Vagina (tissue), 2 donors: ENCODE results near the gene FOXN1. TPM values are rescaled to one million over a fixed set of nuclear protein-coding genes. Genes with fewer than 3 reads are reported as not detected.
"Not testable (repeated sequence)": the region's sequence is repeated elsewhere in the genome, so short reads cannot be mapped to it uniquely, and the experiment has no call there.

ENCODE experiments used
- DNase-seq, 2 donors: peaks; one replicate each; pipeline ENCODE4 v3.0.0-alpha.2; 2017; ENCODE audit errors: extremely low spot score in 2 of 2
- H3K27ac ChIP-seq: fragments of 200-600 bp; sonication (generic); one replicate; pipeline ENCODE4 v1.5.1; 2019
- H3K27me3 ChIP-seq: fragments of 200-600 bp; sonication (generic); one replicate; pipeline ENCODE4 v1.5.1; 2019
- H3K36me3 ChIP-seq, 2 donors: fragments of 200-600 bp; sonication (generic); one replicate each; pipeline ENCODE4 v1.5.1; 2017 to 2019
- H3K4me1 ChIP-seq: fragments of 200-600 bp; sonication (generic); one replicate; pipeline ENCODE4 v1.5.1; 2019
- H3K4me3 ChIP-seq, 2 donors: fragments of 200-600 bp; sonication (generic); 1 replicate in 1 of 2; 2 replicates in 1 of 2; pipeline ENCODE4 v1.5.1; 2016 to 2019
- H3K9me3 ChIP-seq: fragments of 200-600 bp; sonication (generic); one replicate; pipeline ENCODE4 v1.5.1; 2019
- POLR2A ChIP-seq, 2 donors: fragments of 450-650 bp; IDR thresholded peaks; one replicate each; pipeline ENCODE4 v1.6.1; 2017; ENCODE audit warnings: antibody characterized with exemption in 2 of 2, mild to moderate bottlenecking in 2 of 2, moderate library complexity in 2 of 2
- POLR2AphosphoS5 ChIP-seq, 2 donors: sonication (generic); formaldehyde crosslinking; IDR thresholded peaks; one replicate each; pipeline ENCODE4 v1.9.0; 2017; ENCODE audit warnings: antibody characterized with exemption in 2 of 2, mild to moderate bottlenecking in 2 of 2, low read depth in 1 of 2; ENCODE audit not compliant: insufficient read depth in 1 of 2
- intact Hi-C: fragments of 100-400 bp; cut with DNase I; formaldehyde crosslinking; loops from one replicate; pipeline ENCODE4 v1.15.1; 2023
- total RNA-seq: library from RNA; depleted of rRNA; stranded (reverse); fragments of >200 nt; gene quantifications from one replicate; pipeline ENCODE4 v1.2.3, GENCODE V29; 2016
- TF ChIP-seq, protein P1 (sequence below), 3 experiments: fragments of 450-650 bp in 2 of 3; fragments of 200-600 bp in 1 of 3; sonication (generic) in 1 of 3; IDR thresholded peaks; one replicate each; pipeline ENCODE4 v1.5.1; 2017 to 2019; ENCODE audit warnings: antibody characterized with exemption in 3 of 3, mild to moderate bottlenecking in 2 of 3, moderate library complexity in 2 of 3

Gene FOXN1
- total RNA-seq, 1 donor from 2014 or later = 3.4 TPM

DNA sequence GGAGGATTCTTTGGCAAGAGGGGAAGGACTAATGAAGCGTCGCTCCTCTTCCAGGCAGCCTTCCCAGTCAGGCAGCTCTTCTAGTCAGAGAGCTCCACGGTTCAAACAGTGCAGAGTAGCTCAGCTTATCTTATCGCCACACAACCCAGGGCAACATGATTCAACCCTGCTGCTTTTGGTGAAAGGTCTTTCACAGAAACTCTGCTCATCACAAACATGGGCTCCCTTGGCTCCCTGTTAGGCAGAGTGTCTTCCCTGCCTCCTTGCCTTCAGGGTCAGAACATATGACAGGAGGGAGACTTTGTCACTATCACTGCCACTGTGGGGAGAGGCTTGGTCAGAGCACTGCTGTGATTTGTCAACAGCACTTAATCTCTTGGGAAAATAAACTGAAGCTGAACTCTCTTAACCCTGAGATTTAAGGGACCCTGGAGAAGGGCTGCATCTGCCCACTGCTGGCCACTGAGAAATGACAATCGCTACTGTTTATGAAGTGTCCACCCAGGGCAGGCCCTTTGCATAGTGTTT, 39.6 kb upstream of the FOXN1 start:
- Histone ChIP-seq H3K27me3 (no peaks in the 10 kb centered on the region), H3K4me1 (no peaks in the 10 kb centered on the region), H3K4me3 (no peak overlapping the region), H3K36me3 (no peaks in the 10 kb centered on the region), H3K27ac (no peak overlapping the region), H3K9me3 (no peaks in the 10 kb centered on the region)
- intact Hi-C loops = no loop called here
- no peak for DNase-seq
- TF ChIP-seq POLR2AphosphoS5 (IDR thresholded peaks at IDR 0.05; ENCODE audit: insufficient read depth in 1 of 2, low read depth in 1 of 2) (no peak), POLR2A (IDR thresholded peaks at IDR 0.05) (no peak)
- TF ChIP-seq, protein P1, sequence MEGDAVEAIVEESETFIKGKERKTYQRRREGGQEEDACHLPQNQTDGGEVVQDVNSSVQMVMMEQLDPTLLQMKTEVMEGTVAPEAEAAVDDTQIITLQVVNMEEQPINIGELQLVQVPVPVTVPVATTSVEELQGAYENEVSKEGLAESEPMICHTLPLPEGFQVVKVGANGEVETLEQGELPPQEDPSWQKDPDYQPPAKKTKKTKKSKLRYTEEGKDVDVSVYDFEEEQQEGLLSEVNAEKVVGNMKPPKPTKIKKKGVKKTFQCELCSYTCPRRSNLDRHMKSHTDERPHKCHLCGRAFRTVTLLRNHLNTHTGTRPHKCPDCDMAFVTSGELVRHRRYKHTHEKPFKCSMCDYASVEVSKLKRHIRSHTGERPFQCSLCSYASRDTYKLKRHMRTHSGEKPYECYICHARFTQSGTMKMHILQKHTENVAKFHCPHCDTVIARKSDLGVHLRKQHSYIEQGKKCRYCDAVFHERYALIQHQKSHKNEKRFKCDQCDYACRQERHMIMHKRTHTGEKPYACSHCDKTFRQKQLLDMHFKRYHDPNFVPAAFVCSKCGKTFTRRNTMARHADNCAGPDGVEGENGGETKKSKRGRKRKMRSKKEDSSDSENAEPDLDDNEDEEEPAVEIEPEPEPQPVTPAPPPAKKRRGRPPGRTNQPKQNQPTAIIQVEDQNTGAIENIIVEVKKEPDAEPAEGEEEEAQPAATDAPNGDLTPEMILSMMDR (IDR thresholded peaks at IDR 0.05) = no peak

DNA sequence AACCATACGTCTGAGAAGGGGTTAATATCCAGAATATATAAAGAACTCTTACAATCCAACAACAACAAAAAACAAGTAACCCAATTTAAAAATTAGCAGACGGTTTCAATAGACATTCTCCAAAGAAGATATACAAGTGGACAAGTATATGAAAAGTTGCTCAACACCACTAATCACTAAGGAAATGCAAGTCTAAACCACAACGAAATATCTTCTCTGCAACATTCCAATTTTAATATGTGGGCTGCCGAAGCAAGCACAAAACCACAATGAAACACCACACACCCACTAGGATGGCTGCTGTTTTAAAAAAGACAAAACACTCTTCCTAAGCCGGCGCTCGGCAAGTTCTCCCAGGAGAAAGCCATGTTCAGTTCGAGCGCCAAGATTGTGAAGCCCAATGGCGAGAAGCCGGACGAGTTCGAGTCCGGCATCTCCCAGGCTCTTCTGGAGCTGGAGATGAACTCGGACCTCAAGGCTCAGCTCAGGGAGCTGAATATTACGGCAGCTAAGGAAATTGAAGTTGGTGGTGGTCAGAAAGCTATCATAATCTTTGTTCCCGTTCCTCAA, 38.6 kb upstream of the FOXN1 start:
- H3K36me3 ChIP-seq = no peaks in the 10 kb centered on the region
- H3K9me3 ChIP-seq = no peaks in the 10 kb centered on the region
- no peaks in the 10 kb centered on the region for H3K4me1 ChIP-seq
- TF ChIP-seq, protein P1 (IDR thresholded peaks at IDR 0.05) = no peak
- TF ChIP-seq POLR2A (IDR thresholded peaks at IDR 0.05) (no peak), POLR2AphosphoS5 (IDR thresholded peaks at IDR 0.05; ENCODE audit: insufficient read depth in 1 of 2, low read depth in 1 of 2) (no peak)
- H3K4me3 ChIP-seq = no peak overlapping the region
- H3K27ac ChIP-seq = no peak overlapping the region
- no peak for DNase-seq
- H3K27me3 ChIP-seq = no peaks in the 10 kb centered on the region
- intact Hi-C loops = no loop called here

DNA sequence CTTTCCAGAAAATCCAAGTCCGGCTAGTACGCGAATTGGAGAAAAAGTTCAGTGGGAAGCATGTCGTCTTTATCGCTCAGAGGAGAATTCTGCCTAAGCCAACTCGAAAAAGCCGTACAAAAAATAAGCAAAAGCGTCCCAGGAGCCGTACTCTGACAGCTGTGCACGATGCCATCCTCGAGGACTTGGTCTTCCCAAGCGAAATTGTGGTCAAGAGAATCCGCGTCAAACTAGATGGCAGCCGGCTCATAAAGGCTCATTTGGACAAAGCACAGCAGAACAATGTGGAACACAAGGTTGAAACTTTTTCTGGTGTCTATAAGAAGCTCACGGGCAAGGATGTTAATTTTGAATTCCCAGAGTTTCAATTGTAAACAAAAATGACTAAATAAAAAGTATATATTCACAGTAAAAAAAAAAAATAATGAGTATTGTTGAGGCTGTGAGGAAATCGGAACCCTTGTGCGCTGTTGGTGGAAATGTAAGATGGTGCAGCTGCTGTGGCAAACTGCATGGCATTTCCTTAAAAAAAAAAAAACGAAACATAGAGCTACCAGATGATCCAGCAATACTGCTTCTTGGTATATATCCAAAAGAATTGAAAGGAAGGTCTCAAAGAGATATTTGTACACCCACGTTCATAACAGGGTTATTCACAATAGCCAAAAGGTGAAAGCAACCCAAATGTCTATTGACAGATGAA, 38.0 kb upstream of the FOXN1 start:
- intact Hi-C loops, H3K27ac ChIP-seq, H3K36me3 ChIP-seq, H3K27me3 ChIP-seq, H3K4me1 ChIP-seq, H3K4me3 ChIP-seq, H3K9me3 ChIP-seq, DNase-seq: not testable (repeated sequence)

DNA sequence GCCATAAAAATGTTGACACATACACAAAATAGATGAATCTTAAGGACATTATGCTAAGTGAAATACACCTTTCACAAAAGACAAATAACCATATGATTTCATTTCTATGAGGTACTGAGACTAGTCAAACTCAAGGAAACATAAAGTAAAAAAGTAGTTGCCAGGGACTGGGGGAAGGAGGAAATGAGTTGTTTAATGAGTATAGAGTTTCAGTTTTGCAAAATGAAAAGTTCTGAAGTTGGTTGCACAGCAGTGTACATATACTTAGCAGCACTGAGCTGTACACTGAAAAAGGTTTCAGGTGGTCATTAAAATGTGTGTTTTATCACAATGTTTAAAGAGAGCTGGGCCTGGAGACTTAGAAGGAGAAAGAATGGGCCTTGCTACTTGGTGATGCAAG, 37.4 kb upstream of the FOXN1 start:
- H3K36me3 ChIP-seq = no peaks in the 10 kb centered on the region
- H3K27me3 ChIP-seq = no peaks in the 10 kb centered on the region
- DNase-seq = no peak
- H3K9me3 ChIP-seq = no peaks in the 10 kb centered on the region
- TF ChIP-seq, protein P1 (IDR thresholded peaks at IDR 0.05) = no peak
- TF ChIP-seq POLR2A (IDR thresholded peaks at IDR 0.05) (no peak), POLR2AphosphoS5 (IDR thresholded peaks at IDR 0.05; ENCODE audit: insufficient read depth in 1 of 2, low read depth in 1 of 2) (no peak)
- H3K4me1 ChIP-seq = no peaks in the 10 kb centered on the region
- H3K4me3 ChIP-seq = no peak overlapping the region
- intact Hi-C loops = no loop called here
- H3K27ac ChIP-seq = no peak overlapping the region

DNA sequence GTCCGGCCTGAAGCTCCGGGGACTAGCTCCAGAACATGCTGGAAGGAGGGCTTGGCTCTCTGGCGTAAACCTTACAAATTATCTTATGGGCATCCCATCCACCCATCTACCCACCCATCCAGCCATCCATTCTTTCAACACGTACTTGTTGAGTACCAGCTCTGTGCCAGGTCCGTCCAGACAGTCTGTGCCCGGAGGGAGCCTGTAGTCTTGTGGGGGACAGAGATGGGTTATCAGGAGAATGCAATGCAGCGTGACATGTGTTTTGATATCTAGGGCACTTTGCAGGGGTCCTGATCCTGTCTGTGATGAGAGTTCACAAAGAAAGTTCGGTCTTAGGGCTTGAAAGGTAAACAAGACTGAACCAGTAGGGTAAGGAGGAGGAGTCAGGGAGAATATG, 36.8 kb upstream of the FOXN1 start:
- Histone ChIP-seq H3K4me3 (no peak overlapping the region), H3K27me3 (no peaks in the 10 kb centered on the region), H3K27ac (no peak overlapping the region), H3K36me3 (no peaks in the 10 kb centered on the region), H3K4me1 (no peaks in the 10 kb centered on the region), H3K9me3 (no peaks in the 10 kb centered on the region)
- intact Hi-C loops = no loop called here
- TF ChIP-seq POLR2AphosphoS5 (IDR thresholded peaks at IDR 0.05; ENCODE audit: insufficient read depth in 1 of 2, low read depth in 1 of 2) (no peak), POLR2A (IDR thresholded peaks at IDR 0.05) (no peak)
- TF ChIP-seq, protein P1 (IDR thresholded peaks at IDR 0.05) = no peak
- DNase-seq = no peak
